Measurements from ENCODE around the gene PTH1R. TPM values are rescaled to one million over a fixed set of nuclear protein-coding genes. Genes with fewer than 3 reads are reported as not detected.

The PTH1R gene
- total and polyA plus RNA-seq, 8 donors, result 2.6 to 22.4 (median 3.8) TPM

- Histone ChIP-seq H3K27ac (peak overlapping the region; percentile 22 to 87 (median 82)), H3K27me3 (no peaks in the 10 kb centered on the region), H3K36me3 (no peaks in the 10 kb centered on the region), H3K4me1 (peaks cover 18 to 25% (median 22%) of the 10 kb centered on the region in 4 donors), H3K4me3 (peak overlapping the region; percentile 55 to 66 (median 58)), H3K9me3 (peaks cover 0 to 26% (median 10%) of the 10 kb centered on the region in 4 donors)
- 37 to 47% (median 38%) methylated on average over 11 of the region's 11 CpGs for WGBS, 5 donors
- peak in 1 of 2 donors; percentile 43 for DNase-seq
- TF ChIP-seq POLR2AphosphoS5 (IDR thresholded peaks at IDR 0.05) (no peak), POLR2A (IDR thresholded peaks at IDR 0.05) (no peak), EP300 (IDR thresholded peaks at IDR 0.05) (no peak), CTCF (IDR thresholded peaks at IDR 0.05) (no peak)
- intact Hi-C loops (cut with DNase I; ENCODE audit: low total_unique reads), result no loop called here
Observed at GRCh38 chr3:46844881-46845312, 32.6 kb upstream of the PTH1R start.

GRCh38 chr3:46845397-46845859, 32.1 kb upstream of the PTH1R start:
- H3K4me3 ChIP-seq, result peak overlapping the region; percentile 55 to 66 (median 58)
- WGBS, 5 donors, result 1 to 11% (median 7%) methylated on average over 12 to 23 of the region's 23 CpGs

GRCh38 chr3:46845860-46846623, 31.5 kb upstream of the PTH1R start:
- peak overlapping the region; percentile 55 to 66 (median 58) for H3K4me3 ChIP-seq
- DNase-seq, result peak; percentile 70 to 95
- peak overlapping the region; percentile 22 to 87 (median 82) for H3K27ac ChIP-seq
- 0 to 4% (median 2%) methylated on average over 25 to 53 of the region's 53 CpGs for WGBS, 5 donors
- H3K9me3 ChIP-seq, result peaks cover 0 to 15% (median 4%) of the 10 kb centered on the region in 4 donors
- H3K27me3 ChIP-seq, result no peaks in the 10 kb centered on the region
- H3K4me1 ChIP-seq, result peaks cover 18 to 25% (median 22%) of the 10 kb centered on the region in 4 donors
- intact Hi-C loops (cut with DNase I; ENCODE audit: low total_unique reads), result no loop called here
- no peaks in the 10 kb centered on the region for H3K36me3 ChIP-seq
- TF ChIP-seq POLR2A (IDR thresholded peaks at IDR 0.05) (no peak), CTCF (IDR thresholded peaks at IDR 0.05) (peak in 4 of 7 experiments; percentile 18 to 47 (median 36)), POLR2AphosphoS5 (IDR thresholded peaks at IDR 0.05) (no peak), EP300 (IDR thresholded peaks at IDR 0.05) (no peak)

More at GRCh38 chr3:46845397-46845859, 32.1 kb upstream of the PTH1R start:
- TF ChIP-seq POLR2AphosphoS5 (IDR thresholded peaks at IDR 0.05) (peak in 1 of 3 donors; percentile 4), POLR2A (IDR thresholded peaks at IDR 0.05) (no peak)
- Histone ChIP-seq H3K36me3 (no peaks in the 10 kb centered on the region), H3K27me3 (no peaks in the 10 kb centered on the region), H3K4me1 (peaks cover 18 to 25% (median 22%) of the 10 kb centered on the region in 4 donors), H3K27ac (peak overlapping the region; percentile 22 to 87 (median 82)), H3K9me3 (peaks cover 0 to 21% (median 7%) of the 10 kb centered on the region in 4 donors)
- intact Hi-C loops (cut with DNase I; ENCODE audit: low total_unique reads), result no loop called here
- DNase-seq, result peak; percentile 53 to 81

DNA sequence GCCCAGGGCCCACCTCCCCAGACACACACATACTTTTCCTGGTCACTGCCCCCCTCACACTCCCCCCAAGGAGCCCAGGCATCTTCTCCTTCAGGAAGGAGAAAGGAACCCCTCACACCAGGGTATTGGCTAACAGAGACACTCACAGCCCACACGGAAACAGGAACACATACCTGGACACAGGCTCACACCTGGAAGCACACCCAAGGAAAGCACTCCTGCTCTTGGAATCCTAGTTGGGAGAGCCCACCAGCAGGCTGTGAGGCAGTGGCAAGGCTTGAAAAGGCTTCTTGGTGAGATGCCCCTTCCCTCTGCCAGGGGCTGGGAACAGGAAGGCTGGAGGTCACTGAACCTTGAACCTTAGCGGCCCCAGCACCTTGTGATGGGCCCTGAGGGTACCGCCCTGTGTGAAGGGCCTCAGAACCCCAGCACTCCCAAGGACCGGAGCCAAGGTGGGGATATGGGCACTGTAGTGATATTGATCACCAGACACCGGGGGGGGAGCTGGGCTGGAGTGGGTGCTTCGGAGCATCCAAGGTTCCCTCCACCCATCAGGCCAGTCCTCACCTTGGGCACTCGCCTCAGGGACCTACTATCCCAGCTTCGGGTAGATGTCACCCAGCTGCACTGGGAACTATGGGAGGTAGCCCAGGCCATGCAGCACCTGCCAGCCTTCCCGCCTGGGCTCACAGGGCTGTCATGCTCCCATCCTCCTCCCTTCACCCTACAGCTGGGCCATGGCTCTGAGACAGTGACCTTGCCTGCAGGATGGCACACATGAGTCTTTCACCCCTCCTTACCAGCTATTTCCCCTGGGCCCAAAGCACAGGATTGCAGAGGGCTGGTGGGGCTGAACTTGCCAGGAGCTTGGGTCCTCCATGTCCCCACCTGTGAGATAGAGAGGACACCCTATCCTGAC, 30.6 kb upstream of the PTH1R start:
- Histone ChIP-seq H3K4me3 (peak overlapping the region; percentile 55 to 66 (median 58)), H3K27ac (peak overlapping the region in 4 of 5 donors; percentile 70 to 87 (median 82)), H3K27me3 (no peaks in the 10 kb centered on the region), H3K9me3 (peaks cover 0 to 9% (median 0%) of the 10 kb centered on the region in 4 donors), H3K4me1 (peaks cover 18 to 25% (median 22%) of the 10 kb centered on the region in 4 donors), H3K36me3 (no peaks in the 10 kb centered on the region)
- 80 to 95% (median 91%) methylated on average over 9 of the region's 9 CpGs for WGBS, 5 donors
- intact Hi-C loops (cut with DNase I; ENCODE audit: low total_unique reads), result no loop called here
- TF ChIP-seq CTCF (IDR thresholded peaks at IDR 0.05) (no peak), EP300 (IDR thresholded peaks at IDR 0.05) (no peak), POLR2A (IDR thresholded peaks at IDR 0.05) (no peak), POLR2AphosphoS5 (IDR thresholded peaks at IDR 0.05) (no peak)
- peak in 1 of 2 donors; percentile 17 for DNase-seq

Measured in stomach (tissue), 9 donors.